ENCODE results near the gene MPPED1. TPM values are rescaled to one million over a fixed set of nuclear protein-coding genes. Genes with fewer than 3 reads are reported as not detected.

Gene MPPED1
- total RNA-seq, 1 donor = not detected

DNA sequence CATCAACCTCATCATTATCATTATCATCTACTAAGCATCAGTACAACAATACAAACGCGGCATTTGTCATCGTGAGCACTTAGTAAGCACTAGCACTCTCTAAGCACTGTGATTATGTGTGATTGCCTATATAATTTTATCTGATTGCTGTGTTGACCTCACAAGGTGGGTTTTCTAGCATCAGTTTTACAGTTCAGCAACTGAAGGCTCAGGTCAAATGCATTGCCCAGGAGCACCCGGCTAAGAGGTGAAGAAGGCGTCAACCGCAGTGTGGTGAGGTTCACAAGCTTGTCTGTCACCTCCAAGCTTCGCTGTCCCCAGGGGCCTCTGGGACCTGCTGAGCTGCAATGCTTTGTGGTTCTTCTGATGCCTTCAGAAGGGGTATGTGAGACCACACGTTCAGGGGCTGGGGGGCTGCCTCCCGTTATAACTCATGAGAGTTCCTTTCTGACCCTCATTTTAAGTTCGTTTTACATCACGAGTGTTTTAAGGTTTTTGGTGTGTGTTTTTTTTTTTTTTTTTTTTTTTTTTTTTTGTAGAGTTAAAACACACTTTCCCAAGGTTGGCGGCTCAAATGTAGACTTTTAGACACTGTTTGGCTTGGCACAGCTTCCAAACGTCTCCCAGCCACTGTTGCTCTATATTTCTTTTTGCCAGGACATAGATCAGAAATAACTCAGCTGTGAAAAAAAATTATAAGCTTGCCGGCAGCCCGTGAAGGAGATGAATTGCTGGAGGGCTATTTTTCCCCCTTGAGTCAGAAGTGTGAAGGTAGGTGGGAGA, 34.9 kb upstream of the MPPED1 start:
- TF ChIP-seq, protein P1, sequence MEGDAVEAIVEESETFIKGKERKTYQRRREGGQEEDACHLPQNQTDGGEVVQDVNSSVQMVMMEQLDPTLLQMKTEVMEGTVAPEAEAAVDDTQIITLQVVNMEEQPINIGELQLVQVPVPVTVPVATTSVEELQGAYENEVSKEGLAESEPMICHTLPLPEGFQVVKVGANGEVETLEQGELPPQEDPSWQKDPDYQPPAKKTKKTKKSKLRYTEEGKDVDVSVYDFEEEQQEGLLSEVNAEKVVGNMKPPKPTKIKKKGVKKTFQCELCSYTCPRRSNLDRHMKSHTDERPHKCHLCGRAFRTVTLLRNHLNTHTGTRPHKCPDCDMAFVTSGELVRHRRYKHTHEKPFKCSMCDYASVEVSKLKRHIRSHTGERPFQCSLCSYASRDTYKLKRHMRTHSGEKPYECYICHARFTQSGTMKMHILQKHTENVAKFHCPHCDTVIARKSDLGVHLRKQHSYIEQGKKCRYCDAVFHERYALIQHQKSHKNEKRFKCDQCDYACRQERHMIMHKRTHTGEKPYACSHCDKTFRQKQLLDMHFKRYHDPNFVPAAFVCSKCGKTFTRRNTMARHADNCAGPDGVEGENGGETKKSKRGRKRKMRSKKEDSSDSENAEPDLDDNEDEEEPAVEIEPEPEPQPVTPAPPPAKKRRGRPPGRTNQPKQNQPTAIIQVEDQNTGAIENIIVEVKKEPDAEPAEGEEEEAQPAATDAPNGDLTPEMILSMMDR (IDR thresholded peaks at IDR 0.05; ENCODE audit: insufficient read depth, low read length) = no peak
- DNase-seq (ENCODE audit: low read depth) = peak; percentile 15
- no peak overlapping the region for H3K4me3 ChIP-seq (ENCODE audit: low read depth, low read length)

DNA sequence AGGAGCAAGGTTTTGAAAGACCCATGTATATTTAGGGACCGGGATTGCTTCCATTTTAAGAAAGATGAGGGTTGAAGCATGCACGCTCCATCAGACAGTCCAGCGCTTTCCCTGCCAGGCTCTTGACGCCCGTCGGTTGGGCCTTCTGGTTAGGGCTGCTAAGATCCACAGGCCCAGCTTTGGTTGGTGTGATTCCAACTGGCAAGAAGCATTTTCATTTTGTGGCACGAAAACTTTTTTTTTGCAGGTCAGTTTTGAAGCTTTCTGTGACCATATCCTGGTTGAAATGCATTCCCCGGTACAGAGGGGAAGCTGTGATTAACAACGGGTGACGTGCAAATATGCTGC, 34.3 kb upstream of the MPPED1 start:
- TF ChIP-seq, protein P1 (IDR thresholded peaks at IDR 0.05; ENCODE audit: insufficient read depth, low read length) = no peak
- no peak overlapping the region for H3K4me3 ChIP-seq (ENCODE audit: low read depth, low read length)
- DNase-seq (ENCODE audit: low read depth) = peak; percentile 48

DNA sequence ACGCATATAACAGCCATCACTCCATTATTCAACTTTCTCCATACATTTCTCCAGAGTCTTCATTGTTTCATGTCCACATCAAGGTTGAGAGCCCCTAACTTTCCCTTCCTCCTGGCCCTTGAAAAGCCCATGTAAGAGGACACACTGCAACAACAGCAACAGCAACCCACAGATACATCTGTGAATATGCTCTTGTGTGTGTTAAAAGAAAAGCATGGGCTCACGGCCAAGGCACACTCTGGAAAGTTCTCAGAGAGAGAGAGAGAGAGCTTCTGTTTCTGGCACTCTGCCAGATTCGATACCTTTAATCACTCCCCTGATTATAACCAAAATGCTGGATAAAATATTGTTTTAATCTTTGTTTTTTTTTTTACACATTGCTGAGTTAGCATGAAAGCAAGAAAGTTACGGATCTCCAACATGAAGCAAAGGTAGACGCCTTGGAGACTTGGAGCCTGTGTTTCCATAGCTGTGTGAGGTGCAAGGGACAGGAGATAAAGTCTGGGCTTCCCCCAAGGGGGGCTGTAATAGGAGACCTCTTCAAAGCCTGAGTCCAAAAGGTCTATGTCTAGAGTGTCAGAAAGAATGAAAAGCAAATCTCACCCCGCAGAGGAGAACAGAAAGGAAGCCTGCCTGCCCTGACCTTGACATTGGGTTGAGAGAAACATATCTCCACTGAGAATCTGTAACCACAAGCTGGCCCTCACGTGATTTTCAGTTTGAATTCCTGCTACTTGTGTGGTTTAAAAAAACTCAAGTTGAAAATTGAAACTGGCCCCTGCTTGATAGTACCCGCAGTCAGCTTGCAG, 33.7 kb upstream of the MPPED1 start:
- TF ChIP-seq, protein P1 (IDR thresholded peaks at IDR 0.05; ENCODE audit: insufficient read depth, low read length) = no peak

DNA sequence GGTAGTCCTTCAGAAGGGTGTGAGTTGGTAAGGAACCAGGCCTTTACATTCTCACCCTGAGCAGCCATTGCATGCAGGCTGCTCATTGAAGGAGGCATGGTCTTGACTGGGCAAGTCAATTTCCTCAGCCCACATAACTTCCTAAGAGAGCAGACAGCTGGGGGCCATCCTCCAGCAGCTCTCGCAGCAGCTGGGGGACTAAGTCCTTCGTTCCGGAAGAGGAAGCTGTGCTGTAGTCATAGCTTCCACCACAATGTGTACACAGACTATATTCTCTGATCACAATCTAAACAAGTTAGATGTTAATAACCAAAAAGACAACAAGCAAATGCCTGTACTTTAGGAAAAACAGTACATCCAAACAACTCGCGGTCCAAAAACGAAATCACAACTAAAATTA, 30.1 kb upstream of the MPPED1 start:
- DNase-seq (ENCODE audit: low read depth) = no peak
- TF ChIP-seq, protein P1 (IDR thresholded peaks at IDR 0.05; ENCODE audit: insufficient read depth, low read length) = no peak
- H3K4me3 ChIP-seq (ENCODE audit: low read depth, low read length) = no peak overlapping the region

More for the DNA sequence above, 33.7 kb upstream of the MPPED1 start:
- no peak overlapping the region for H3K4me3 ChIP-seq (ENCODE audit: low read depth, low read length)
- peak; percentile 30 for DNase-seq (ENCODE audit: low read depth)

DNA sequence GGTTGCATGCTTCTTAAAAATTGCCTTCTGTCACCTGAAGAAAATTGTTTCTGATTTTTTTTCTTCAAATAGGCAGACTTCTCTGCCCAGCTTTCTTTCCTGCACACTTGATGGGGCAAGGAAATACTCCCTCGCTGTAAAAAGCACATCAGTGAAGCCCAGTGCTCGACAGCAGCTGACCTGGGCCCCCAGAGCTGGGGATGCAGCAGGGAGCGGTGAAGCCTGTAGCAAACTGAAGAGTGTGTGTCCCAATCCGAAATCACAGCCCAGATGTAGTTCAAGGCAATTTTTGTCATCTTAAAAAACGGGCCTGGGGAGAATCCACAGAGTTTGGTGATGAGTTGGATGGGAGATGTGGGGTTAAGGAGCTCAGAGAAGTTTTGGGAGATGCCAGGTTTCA, 27.0 kb upstream of the MPPED1 start:
- TF ChIP-seq, protein P1 (IDR thresholded peaks at IDR 0.05; ENCODE audit: insufficient read depth, low read length) = no peak
- DNase-seq (ENCODE audit: low read depth) = no peak
- H3K4me3 ChIP-seq (ENCODE audit: low read depth, low read length) = no peak overlapping the region

DNA sequence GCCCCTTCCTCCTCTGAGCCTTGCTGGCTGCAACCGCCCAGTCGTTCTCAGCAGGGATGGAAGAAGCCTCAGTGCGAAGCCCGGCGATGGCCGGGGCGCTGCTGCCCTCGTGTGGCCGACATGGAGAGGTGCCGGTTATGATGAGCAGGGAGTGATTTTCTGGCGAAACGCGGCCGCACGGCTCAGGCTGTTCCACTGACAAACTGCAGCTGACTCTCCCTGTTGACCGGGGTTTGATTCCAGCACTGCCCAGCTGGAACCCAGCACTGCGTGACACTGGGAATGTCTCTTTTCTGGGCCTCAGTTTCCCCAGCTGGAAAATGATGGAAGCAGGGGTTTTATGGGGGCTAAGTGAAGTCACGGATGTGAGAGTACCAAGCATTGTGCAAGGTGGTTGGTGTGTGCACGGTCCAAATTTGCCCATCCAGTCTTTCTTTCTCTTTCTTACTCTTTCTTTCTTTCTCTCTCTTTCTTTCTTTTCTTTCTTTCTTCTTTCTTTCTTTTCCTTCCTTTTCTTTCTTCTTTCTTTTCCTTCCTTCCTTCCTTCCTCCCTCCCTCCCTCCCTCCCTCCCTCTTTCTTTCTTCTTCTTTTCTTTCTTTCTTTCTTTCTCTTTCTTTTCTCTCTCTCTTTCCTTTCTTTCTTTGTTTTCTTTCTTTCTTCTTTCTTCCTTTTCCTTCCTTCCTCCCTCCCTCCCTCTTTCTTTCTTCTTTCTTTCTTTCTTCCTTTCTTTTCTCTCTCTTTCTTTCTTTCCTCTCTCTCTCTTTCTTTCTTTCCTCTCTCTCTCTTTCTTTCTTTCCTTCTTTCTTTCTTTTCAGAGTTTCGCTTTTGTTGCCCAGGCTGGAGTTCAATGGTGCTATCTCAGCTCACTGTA, 25.8 kb upstream of the MPPED1 start:
- no peak overlapping the region for H3K4me3 ChIP-seq (ENCODE audit: low read depth, low read length)
- TF ChIP-seq, protein P1 (IDR thresholded peaks at IDR 0.05; ENCODE audit: insufficient read depth, low read length) = peak; percentile 93
- peak; percentile 74 for DNase-seq (ENCODE audit: low read depth)

Data from fibroblast of the aortic adventitia (primary cell).